ENCODE measurements around the gene MSANTD3.

DNA sequence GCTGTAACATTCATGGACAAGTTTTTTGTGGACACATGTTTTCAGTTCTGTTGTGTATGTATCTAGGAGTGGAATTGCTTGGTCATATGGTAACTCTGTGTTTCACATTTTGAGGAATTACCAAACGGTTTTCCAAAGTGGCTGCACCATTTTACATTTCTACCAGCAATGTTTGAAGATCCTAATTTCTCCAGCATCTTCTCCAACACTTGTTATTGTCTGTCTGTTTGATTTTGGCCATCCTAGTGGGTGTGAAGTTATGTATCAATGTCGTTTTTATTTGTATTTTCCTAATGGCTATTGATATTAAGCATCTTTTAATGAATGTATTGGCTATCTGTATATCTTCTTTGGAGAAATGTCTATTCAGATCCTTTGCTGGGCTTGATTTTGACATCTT is 52.9 kb downstream of the MSANTD3 start:
- TF ChIP-seq, protein P1, sequence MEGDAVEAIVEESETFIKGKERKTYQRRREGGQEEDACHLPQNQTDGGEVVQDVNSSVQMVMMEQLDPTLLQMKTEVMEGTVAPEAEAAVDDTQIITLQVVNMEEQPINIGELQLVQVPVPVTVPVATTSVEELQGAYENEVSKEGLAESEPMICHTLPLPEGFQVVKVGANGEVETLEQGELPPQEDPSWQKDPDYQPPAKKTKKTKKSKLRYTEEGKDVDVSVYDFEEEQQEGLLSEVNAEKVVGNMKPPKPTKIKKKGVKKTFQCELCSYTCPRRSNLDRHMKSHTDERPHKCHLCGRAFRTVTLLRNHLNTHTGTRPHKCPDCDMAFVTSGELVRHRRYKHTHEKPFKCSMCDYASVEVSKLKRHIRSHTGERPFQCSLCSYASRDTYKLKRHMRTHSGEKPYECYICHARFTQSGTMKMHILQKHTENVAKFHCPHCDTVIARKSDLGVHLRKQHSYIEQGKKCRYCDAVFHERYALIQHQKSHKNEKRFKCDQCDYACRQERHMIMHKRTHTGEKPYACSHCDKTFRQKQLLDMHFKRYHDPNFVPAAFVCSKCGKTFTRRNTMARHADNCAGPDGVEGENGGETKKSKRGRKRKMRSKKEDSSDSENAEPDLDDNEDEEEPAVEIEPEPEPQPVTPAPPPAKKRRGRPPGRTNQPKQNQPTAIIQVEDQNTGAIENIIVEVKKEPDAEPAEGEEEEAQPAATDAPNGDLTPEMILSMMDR (conservative IDR thresholded peaks at IDR 0.05): no peak
- TF ChIP-seq EZH2 (IDR thresholded peaks at IDR 0.05; ENCODE audit: low read depth): no peak

Measured in PC-9 (cell line).